Astrocyte of the cerebellum (primary cell): ENCODE measurements around the gene FITM1.

Experiments used
- DNase-seq: peaks from one replicate; pipeline ENCODE4 v3.0.0-alpha.2; 2011; ENCODE audit warnings: low read depth
- H3K4me3 ChIP-seq: 2 replicates; pipeline ENCODE4 v1.5.1; 2011; ENCODE audit warnings: mild to moderate bottlenecking, low read depth, low read length, moderate library complexity
- in situ Hi-C: cut with HindIII; loops from 2 replicates; pipeline ENCODE4 v1.10.0; 2017; ENCODE audit warnings: low sequenced_read_pairs
- TF ChIP-seq, protein P1 (sequence below): IDR thresholded peaks from 2 replicates; pipeline ENCODE4 v1.5.1; 2012; ENCODE audit warnings: low read length, low read depth, moderate library complexity, mild to moderate bottlenecking; ENCODE audit errors: missing control alignments

FITM1 gene

DNA sequence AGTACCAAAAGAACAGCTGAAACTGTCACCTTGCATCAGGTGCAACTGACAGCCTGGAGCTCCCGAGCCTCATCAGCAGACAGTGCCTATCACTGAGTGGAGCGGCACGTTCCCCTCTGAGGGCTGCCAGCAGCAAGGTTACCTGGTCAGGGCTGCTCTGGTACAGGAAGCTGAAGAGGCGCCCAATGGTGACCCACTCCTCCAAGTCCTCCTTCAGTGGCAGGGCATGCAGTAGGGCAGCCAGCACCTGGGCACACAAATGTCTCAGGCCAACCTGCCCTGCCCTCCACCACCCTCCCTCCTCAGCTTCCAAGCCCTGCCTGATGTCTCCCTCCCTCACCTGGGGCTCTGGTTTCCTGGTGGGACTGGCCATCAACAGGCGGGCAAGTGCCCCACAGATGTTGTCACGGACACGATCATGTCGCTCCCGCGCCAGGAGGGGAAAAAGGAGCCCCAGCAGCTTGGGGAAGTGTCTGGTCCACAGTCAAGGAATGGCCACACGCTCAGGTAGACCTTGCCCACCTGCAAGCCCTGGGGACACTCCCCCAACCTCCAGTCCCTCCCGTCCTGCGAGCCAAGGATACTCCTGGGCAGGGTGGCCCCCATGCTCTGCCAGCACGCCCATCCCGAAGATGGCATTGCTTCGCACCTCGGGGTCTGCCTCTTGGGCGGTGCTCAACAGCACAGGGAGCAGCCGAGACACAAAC, 51.1 kb downstream of the FITM1 start:
- no peak overlapping the region for H3K4me3 ChIP-seq
- in situ Hi-C loops = no loop called here
- DNase-seq = no peak
- TF ChIP-seq, protein P1, sequence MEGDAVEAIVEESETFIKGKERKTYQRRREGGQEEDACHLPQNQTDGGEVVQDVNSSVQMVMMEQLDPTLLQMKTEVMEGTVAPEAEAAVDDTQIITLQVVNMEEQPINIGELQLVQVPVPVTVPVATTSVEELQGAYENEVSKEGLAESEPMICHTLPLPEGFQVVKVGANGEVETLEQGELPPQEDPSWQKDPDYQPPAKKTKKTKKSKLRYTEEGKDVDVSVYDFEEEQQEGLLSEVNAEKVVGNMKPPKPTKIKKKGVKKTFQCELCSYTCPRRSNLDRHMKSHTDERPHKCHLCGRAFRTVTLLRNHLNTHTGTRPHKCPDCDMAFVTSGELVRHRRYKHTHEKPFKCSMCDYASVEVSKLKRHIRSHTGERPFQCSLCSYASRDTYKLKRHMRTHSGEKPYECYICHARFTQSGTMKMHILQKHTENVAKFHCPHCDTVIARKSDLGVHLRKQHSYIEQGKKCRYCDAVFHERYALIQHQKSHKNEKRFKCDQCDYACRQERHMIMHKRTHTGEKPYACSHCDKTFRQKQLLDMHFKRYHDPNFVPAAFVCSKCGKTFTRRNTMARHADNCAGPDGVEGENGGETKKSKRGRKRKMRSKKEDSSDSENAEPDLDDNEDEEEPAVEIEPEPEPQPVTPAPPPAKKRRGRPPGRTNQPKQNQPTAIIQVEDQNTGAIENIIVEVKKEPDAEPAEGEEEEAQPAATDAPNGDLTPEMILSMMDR = no peak
